Large intestine (tissue), 3 donors: ENCODE measurements around the gene RNPS1. TPM values are rescaled to one million over a fixed set of nuclear protein-coding genes. Genes with fewer than 3 reads are reported as not detected.
"Not testable (repeated sequence)": the region's sequence is repeated elsewhere in the genome, so short reads cannot be mapped to it uniquely, and the experiment has no call there.

Experiments
- DNase-seq, 2 donors: peaks; one replicate each; pipeline versions ENCODE4 v3.0.0 to v3.0.0-alpha.2; 2013
- H3K27ac ChIP-seq: one replicate; pipeline ENCODE4 v1.5.1; 2013; ENCODE audit warnings: low read length
- H3K27me3 ChIP-seq: 2 replicates; pipeline ENCODE4 v1.6.1; 2013; ENCODE audit warnings: low read length; ENCODE audit not compliant: control insufficient read depth, insufficient read depth
- H3K36me3 ChIP-seq: 2 replicates; pipeline ENCODE4 v1.6.1; 2013; ENCODE audit warnings: low read length; ENCODE audit not compliant: control insufficient read depth, insufficient read depth
- H3K4me1 ChIP-seq: one replicate; pipeline ENCODE4 v1.6.1; 2013; ENCODE audit warnings: low read length; ENCODE audit not compliant: control insufficient read depth, insufficient read depth
- H3K4me3 ChIP-seq: one replicate; pipeline ENCODE4 v1.5.1; 2013; ENCODE audit warnings: low read length
- H3K9me3 ChIP-seq: one replicate; pipeline ENCODE4 v1.6.1; 2013; ENCODE audit warnings: mild to moderate bottlenecking, low read depth, low read length, moderate library complexity; ENCODE audit not compliant: control insufficient read depth
- WGBS: methylation state at CpG from one replicate; pipeline ENCODE4 v1.1.5; 2013; ENCODE audit warnings: low lambda C conversion rate; ENCODE audit not compliant: insufficient coverage; 5-methylcytosine and 5-hydroxymethylcytosine counted together
- polyA plus RNA-seq: library from polyadenylated mRNA; unstranded; fragments of 120-200 nt; gene quantifications from one replicate; pipeline ENCODE4 v1.2.1, GENCODE V29; 2013

The RNPS1 gene
- polyA plus RNA-seq, 1 donor: 172 TPM

- WGBS: no CpG with 5 or more reads among the region's 7 CpGs
- not testable (repeated sequence) for H3K4me3 ChIP-seq, H3K4me1 ChIP-seq, H3K27ac ChIP-seq, DNase-seq, H3K9me3 ChIP-seq, H3K27me3 ChIP-seq
- peaks cover 85% of the 10 kb centered on the region for H3K36me3 ChIP-seq
Observed at GRCh38 chr16:2258530-2258929, 9.4 kb downstream of the RNPS1 start.

- no peaks in the 10 kb centered on the region for H3K27me3 ChIP-seq
- H3K36me3 ChIP-seq: peaks cover 85% of the 10 kb centered on the region
- no peaks in the 10 kb centered on the region for H3K9me3 ChIP-seq
- H3K27ac ChIP-seq: no peak overlapping the region
- H3K4me1 ChIP-seq: no peaks in the 10 kb centered on the region
- WGBS: no CpG with 5 or more reads among the region's 6 CpGs
- no peak overlapping the region for H3K4me3 ChIP-seq
- DNase-seq: no peak
Observed at GRCh38 chr16:2257726-2258125, 10.2 kb downstream of the RNPS1 start.

- 93% methylated on average over 4 of the region's 12 CpGs for WGBS
- H3K4me3 ChIP-seq: no peak overlapping the region
- no peaks in the 10 kb centered on the region for H3K9me3 ChIP-seq
- no peak for DNase-seq
- H3K27me3 ChIP-seq: no peaks in the 10 kb centered on the region
- peaks cover 75% of the 10 kb centered on the region for H3K36me3 ChIP-seq
- peaks cover 7% of the 10 kb centered on the region for H3K4me1 ChIP-seq
- no peak overlapping the region for H3K27ac ChIP-seq
Observed at GRCh38 chr16:2256531-2257140, 11.3 kb downstream of the RNPS1 start.

- H3K36me3 ChIP-seq: peaks cover 55% of the 10 kb centered on the region
Observed at GRCh38 chr16:2253293-2253692, 14.6 kb downstream of the RNPS1 start.

GRCh38 chr16:2252806-2253148, 15.1 kb downstream of the RNPS1 start:
- no peak for DNase-seq
- no peaks in the 10 kb centered on the region for H3K27me3 ChIP-seq
- H3K4me3 ChIP-seq: no peak overlapping the region
- no peak overlapping the region for H3K27ac ChIP-seq
- peaks cover 8% of the 10 kb centered on the region for H3K4me1 ChIP-seq
- no peaks in the 10 kb centered on the region for H3K9me3 ChIP-seq
- H3K36me3 ChIP-seq: peaks cover 51% of the 10 kb centered on the region
- 100% methylated on average over 1 of the region's 7 CpGs for WGBS

More at GRCh38 chr16:2253293-2253692, 14.6 kb downstream of the RNPS1 start:
- no CpG with 5 or more reads among the region's 11 CpGs for WGBS
- peaks cover 8% of the 10 kb centered on the region for H3K4me1 ChIP-seq
- H3K9me3 ChIP-seq: no peaks in the 10 kb centered on the region
- H3K27me3 ChIP-seq: no peaks in the 10 kb centered on the region
- no peak for DNase-seq
- H3K27ac ChIP-seq: no peak overlapping the region
- H3K4me3 ChIP-seq: no peak overlapping the region

GRCh38 chr16:2251296-2252111, 16.4 kb downstream of the RNPS1 start, which contains the start of gene ECI1:
Gene ECI1, minus strand, starts transcription at chr16:2251587. Its CDS starts 21 bp downstream, at chr16:2251566.
- H3K36me3 ChIP-seq: peaks cover 44% of the 10 kb centered on the region

GRCh38 chr16:2250652-2251295, 17.2 kb downstream of the RNPS1 start:
- peaks cover 44% of the 10 kb centered on the region for H3K36me3 ChIP-seq
- no peaks in the 10 kb centered on the region for H3K27me3 ChIP-seq
- no peaks in the 10 kb centered on the region for H3K9me3 ChIP-seq
- 16% methylated on average over 4 of the region's 35 CpGs for WGBS
- DNase-seq: no peak
- H3K4me1 ChIP-seq: peaks cover 8% of the 10 kb centered on the region
- H3K4me3 ChIP-seq: peak overlapping the region; percentile 68
- H3K27ac ChIP-seq: peak overlapping the region; percentile 80

More at GRCh38 chr16:2251296-2252111, 16.4 kb downstream of the RNPS1 start, which contains the start of gene ECI1:
- DNase-seq: peak; percentile 91 to 96
- H3K4me3 ChIP-seq: peak within 1 kb of the TSS; percentile 68
- H3K4me1 ChIP-seq: peaks cover 8% of the 10 kb centered on the region
- no CpG with 5 or more reads among the region's 88 CpGs for WGBS
- no peaks in the 10 kb centered on the region for H3K27me3 ChIP-seq
- peak within 1 kb of the TSS; percentile 80 for H3K27ac ChIP-seq
- no peaks in the 10 kb centered on the region for H3K9me3 ChIP-seq

- DNase-seq: no peak
- Histone ChIP-seq H3K27me3 (no peaks in the 10 kb centered on the region), H3K27ac (no peak overlapping the region), H3K36me3 (peaks cover 54% of the 10 kb centered on the region), H3K9me3 (no peaks in the 10 kb centered on the region), H3K4me3 (no peak overlapping the region), H3K4me1 (no peaks in the 10 kb centered on the region)
- no CpG with 5 or more reads among the region's 18 CpGs for WGBS
Observed at GRCh38 chr16:2246301-2246885, 21.5 kb downstream of the RNPS1 start.

- Histone ChIP-seq H3K27me3 (no peaks in the 10 kb centered on the region), H3K27ac (no peak overlapping the region), H3K4me3 (no peak overlapping the region), H3K9me3 (no peaks in the 10 kb centered on the region), H3K4me1 (no peaks in the 10 kb centered on the region), H3K36me3 (peaks cover 54% of the 10 kb centered on the region)
- 100% methylated on average over 3 of the region's 30 CpGs for WGBS
- no peak for DNase-seq
Observed at GRCh38 chr16:2244926-2245795, 22.8 kb downstream of the RNPS1 start.
